GM18499 (cell line): ENCODE measurements around the gene WDR41.
"Not testable (repeated sequence)": the region's sequence is repeated elsewhere in the genome, so short reads cannot be mapped to it uniquely, and the experiment has no call there.

ENCODE experiments used
- ATAC-seq: cut with Tn5 transposase; IDR thresholded peaks from one replicate; pipeline ENCODE4 v1.9.1; 2021; ENCODE audit warnings: moderate number of reproducible peaks; ENCODE audit not compliant: insufficient read depth, unreplicated experiment

WDR41 gene

DNA sequence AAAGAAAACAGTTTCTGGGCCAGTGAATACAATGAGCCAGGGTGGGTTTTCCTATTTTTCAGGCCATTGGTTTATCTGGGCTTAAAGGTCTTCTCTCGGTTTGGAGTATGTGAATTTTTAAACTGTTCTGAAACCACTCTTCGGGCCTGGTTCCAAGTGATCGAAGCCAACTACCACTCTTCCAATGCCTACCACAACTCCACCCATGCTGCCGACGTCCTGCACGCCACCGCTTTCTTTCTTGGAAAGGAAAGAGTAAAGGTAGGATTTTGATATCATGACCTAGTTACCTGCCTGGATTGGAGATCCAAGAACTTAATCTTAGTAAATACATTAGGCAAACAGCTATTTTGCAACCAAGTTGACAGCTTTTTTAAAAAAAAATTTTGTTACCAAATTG is 79.1 kb downstream of the WDR41 start:
- no peak for ATAC-seq

GRCh38 chr5:77409870-77410621 is 82.1 kb downstream of the WDR41 start:
- ATAC-seq, result no peak

GRCh38 chr5:77407152-77407551 is 85.0 kb downstream of the WDR41 start:
- no peak for ATAC-seq

DNA sequence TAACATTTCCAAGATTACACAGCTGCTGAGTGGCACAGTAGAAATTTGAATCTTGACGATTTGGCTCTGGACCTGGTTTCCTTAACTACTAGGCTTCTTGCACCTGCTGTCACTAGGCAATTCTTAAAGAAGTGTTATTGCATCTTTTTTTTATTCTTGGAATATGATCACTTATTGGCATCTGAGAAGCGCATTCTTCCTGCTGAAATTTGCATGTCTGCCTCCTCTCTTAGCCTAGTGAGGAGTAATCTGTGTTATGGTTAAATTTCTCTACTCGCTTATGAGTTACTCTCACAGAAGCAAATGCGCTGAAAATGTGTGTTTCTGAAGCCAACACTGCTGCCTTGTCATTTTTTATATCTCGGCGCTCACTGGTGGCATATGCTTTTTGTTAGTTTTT is 89.3 kb downstream of the WDR41 start:
- no peak for ATAC-seq

- no peak for ATAC-seq
Measured at GRCh38 chr5:77400645-77401044, 91.5 kb downstream of the WDR41 start.

- ATAC-seq, result no peak
Measured at GRCh38 chr5:77398896-77399295, 93.2 kb downstream of the WDR41 start.

DNA sequence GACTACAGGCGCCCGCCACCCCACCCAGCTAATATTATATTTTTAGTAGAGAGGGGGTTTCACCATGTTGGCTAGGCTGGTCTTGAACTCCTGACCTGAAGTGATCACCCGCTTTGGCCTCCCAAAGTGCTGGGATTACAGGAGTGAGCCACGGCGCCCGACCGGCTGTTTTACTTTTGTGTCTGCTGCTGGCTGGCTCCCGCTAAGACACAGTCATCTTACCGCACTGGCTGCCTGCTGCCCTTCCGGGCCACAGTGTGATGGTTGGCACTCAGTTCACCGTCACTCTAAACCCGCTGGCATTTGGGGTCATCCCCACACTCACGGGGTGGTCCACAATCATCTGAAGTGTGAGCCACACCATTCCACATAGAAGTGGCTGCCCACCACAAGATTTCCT is 93.7 kb downstream of the WDR41 start:
- no peak for ATAC-seq

GRCh38 chr5:77397686-77398292 is 94.3 kb downstream of the WDR41 start:
- no peak for ATAC-seq

DNA sequence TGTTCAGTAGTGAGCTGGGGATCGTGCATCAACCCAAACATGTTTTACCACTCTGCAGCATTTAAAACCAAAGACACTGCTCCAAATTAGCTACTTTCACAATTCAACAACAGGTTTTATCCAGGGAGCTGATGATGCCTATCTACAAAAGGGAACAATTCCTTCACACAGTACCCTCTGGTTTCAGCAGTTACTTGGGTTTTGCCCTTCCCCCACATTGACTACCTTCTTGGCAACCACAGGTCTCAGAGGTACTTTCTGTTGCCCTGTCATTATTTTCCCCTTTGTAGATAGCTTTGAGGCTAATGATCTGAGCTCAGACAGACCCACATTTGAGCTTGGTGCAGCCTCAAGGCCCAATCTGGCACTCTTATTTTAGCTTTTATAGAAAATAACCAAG is 96.1 kb downstream of the WDR41 start:
- ATAC-seq, result no peak

- ATAC-seq, result no peak
Measured at GRCh38 chr5:77394064-77394715, 97.9 kb downstream of the WDR41 start.

DNA sequence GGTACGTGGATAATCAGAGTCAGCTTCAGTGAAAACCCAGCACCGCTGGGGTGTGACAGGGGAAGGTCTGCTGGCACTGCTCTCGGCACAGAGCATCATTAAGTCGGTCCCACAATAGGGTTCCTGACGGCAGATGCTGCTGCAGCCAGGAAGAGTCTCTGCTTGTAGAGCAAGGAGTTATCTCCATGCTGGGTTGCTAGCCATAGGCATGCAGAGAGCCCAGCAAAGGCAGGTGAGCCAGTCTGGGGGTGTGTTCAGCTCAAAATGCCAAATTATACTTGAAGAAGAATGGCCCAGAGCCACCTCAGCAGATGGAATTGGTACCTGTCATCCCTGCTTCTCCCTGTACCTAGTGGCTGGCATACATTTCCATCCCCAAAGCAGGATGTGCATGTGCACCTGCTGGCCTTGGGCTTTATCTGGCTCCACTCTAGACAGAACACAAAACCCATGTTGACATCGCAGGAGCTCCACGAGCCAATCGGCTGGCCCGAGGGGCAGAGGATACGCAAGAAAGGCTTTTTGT is 100.8 kb downstream of the WDR41 start:
- no peak for ATAC-seq

GRCh38 chr5:77390795-77391194 is 101.3 kb downstream of the WDR41 start:
- no peak for ATAC-seq

- no peak for ATAC-seq
Measured at GRCh38 chr5:77390221-77390620, 101.9 kb downstream of the WDR41 start.

DNA sequence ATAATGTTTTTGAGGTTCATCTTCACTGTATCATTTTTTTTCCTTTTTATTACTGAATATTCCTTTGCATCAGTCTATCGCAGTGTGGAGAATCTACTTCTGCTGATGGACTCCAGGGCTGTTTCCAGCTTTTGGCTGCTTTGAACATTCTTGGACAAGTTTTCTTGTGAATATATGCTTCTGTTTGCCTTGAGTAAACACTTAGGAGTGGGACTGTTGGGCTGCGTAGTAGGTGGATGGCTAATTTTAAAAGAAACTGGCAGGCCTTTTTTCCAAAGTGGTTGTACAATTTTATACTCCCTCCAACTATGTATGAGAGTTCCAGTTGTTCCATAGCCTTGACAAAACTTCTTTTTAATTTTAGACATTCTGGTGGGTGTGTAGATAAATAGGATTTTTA is 102.4 kb downstream of the WDR41 start:
- no peak for ATAC-seq

DNA sequence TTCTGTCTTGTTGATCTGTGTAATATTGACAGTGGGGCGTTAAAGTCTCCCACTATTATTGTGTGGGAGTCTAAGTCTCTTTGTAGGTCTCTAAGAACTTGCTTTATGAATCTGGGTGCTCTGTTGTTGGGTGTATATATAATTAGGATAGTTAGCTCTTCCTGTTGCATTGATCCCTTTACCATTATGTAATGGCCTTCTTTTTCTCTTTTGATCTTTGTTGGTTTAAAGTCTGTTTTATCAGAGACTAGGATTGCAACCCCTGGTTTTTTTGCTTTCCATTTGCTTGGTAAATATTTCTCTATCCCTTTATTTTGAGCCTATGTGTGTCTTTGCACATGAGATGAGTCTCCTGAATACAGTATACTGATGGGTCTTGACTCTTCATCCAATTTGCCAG is 105.8 kb downstream of the WDR41 start:
- ATAC-seq, result not testable (repeated sequence)

GRCh38 chr5:77383336-77383735 is 108.8 kb downstream of the WDR41 start:
- ATAC-seq, result not testable (repeated sequence)
